ENCODE measurements around the gene OPTN. TPM values are rescaled to one million over a fixed set of nuclear protein-coding genes. Genes with fewer than 3 reads are reported as not detected.

Gene OPTN
- polyA plus RNA-seq, result 26.3 and 38.7 TPM in 2 replicates

DNA sequence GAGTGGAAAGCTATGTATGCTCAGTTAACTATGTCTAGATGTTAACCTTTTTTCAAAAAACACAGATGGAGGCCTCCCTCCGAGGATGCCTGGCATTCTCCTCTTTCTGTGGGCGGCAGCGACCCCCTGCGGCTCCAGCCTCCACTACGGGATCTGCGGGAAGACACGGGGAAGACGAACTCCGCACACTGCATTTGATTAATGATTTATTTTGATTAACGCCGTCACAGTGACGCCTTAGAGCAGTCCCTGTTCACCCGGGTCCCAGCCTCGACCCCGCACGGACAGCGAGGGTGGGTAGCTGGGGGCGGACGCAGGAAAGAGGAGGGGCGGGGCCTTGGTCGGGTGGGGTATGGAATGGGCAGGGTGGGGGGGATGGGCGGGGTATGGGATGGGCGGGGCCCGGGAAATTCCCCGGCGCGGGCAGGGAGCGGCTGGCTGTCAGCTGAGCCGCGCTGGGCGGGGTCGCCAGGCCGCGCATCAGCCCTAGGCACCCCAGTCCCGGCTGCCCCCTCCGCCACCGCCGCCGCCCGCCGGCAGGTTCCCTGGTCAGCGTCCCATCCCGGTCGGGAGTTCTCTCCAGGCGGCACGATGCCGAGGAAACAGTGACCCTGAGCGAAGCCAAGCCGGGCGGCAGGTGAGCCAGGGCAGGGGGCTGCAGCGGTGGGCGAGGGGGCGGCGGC is at the start of gene OPTN:
Gene OPTN, plus strand, starts transcription at position 498 of the 683 bp plus-strand sequence. CDS start 8,960 bp downstream, outside the sequence.

DNA sequence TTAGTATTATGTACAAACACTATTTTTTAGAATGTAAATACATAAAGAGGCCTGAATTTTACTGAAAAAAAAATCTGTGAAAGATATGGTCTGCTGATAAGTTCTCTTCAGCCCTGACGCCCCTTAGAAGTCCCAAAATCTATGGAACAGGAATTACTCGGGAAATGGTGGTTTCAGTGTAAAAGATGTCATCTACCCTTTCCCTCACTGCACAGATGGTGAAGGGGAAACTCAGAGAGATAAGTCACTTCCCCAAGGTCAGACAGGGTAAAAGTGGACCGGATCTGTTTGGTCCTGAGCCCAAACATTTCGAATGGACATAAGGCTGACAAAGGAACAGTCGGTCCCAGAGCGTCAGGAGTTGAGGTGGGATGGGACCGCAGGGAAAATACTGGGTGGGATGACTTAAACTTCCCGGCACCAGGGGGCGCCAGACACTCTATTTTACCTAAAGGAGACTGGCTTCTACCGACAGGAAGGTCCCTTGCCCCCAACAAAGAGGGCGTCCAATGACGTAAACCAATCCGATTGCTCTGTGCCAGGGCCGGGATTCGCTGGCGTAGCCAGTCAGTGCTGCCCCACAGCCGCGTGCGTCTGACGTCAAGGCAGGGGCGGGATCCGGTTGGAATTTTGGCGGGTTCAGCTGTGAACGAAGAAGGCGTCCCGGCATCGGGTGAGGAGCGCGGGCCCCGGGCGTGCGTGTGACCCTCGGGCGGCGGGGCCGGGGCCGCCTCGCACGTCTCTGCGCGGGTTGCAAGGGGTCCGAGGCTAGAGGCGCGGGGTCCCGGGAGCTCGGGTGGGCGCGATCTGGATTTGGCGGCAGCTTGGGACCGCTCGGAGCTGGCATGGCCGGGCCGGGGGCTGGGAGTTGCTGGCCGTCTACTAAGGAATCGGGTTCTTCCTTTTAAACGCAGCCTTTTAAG is 61.2 kb downstream of the OPTN start, which contains the start of gene MCM10:
Gene MCM10, plus strand, starts transcription at position 625 of the 923 bp plus-strand sequence. CDS start 2,645 bp downstream, outside the sequence.

Other genes starting within 250 kb of the OPTN start
- 1.6 and 4.1 TPM in 2 replicates for gene CCDC3, start 98.5 kb upstream of the OPTN start, polyA plus RNA-seq
- gene MCM10, start 61.4 kb downstream of the OPTN start, polyA plus RNA-seq, result 0.12 TPM in 1 of 2 replicates, not detected in the other
- not detected in 2 replicates for gene UCMA, start 134.2 kb downstream of the OPTN start, polyA plus RNA-seq
- 70.8 and 79.3 TPM in 2 replicates for gene PHYH, start 199.9 kb downstream of the OPTN start, polyA plus RNA-seq
- gene SEPHS1, start 248.1 kb downstream of the OPTN start, polyA plus RNA-seq, result 11.4 and 13.6 TPM in 2 replicates